ENCODE measurements around the gene PPFIA3. TPM values are rescaled to one million over a fixed set of nuclear protein-coding genes. Genes with fewer than 3 reads are reported as not detected.
A peak's percentile ranks its signal among the peaks of the same experiment; 100 is the strongest.
"Not testable (repeated sequence)": the region's sequence is repeated elsewhere in the genome, so short reads cannot be mapped to it uniquely, and the experiment has no call there.

PPFIA3 gene
- total RNA-seq, 1 donor from 2014 or later = 4.3 TPM

DNA sequence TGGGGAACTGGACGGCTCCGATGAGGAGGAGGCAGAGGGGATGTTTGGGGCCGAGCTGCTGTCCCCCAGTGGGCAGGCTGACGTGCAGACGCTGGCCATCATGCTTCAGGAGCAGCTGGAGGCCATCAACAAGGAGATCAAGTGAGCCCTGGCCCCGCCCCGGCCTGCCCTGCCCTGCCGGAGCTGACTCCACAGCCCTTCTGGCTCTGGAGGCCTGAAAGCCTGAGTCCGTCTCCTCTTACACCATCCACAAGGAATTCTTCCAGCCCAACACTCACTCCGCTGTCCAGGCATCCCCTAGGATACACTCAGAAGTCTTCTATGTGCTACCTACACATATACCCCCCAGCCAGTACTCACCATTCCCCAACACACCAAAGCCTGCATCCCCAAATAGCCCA is 17.4 kb downstream of the PPFIA3 start:
- DNase-seq (no peak), ATAC-seq (peak; percentile 12 to 25)
- Histone ChIP-seq H3K4me1 (peaks cover 13% of the 10 kb centered on the region), H3K36me3 (no peaks in the 10 kb centered on the region), H3K27ac (no peak overlapping the region), H3K4me3 (no peak overlapping the region), H3K27me3 (ENCODE audit: low read depth) (no peaks in the 10 kb centered on the region), H3K9me3 (no peaks in the 10 kb centered on the region)
- TF ChIP-seq CTCF (IDR thresholded peaks at IDR 0.05) = no peak
- intact Hi-C loops (cut with DNase I) = no loop called here

- intact Hi-C loops (cut with DNase I) = no loop called here
These were observed 21.6 kb downstream of the PPFIA3 start for GRCh38 chr19:49140951-49141350.

GRCh38 chr19:49141352-49141751 is 22.0 kb downstream of the PPFIA3 start:
- intact Hi-C loops (cut with DNase I) = no loop called here
- Histone ChIP-seq H3K4me1 (peaks cover 21% of the 10 kb centered on the region), H3K9me3 (no peaks in the 10 kb centered on the region), H3K27ac (no peak overlapping the region), H3K36me3 (no peaks in the 10 kb centered on the region), H3K4me3 (no peak overlapping the region), H3K27me3 (ENCODE audit: low read depth) (no peaks in the 10 kb centered on the region)
- ATAC-seq = no peak
- no peak for DNase-seq
- no peak for TF ChIP-seq CTCF (IDR thresholded peaks at IDR 0.05)

More at GRCh38 chr19:49140951-49141350, 21.6 kb downstream of the PPFIA3 start:
- DNase-seq (no peak), ATAC-seq (no peak)
- Histone ChIP-seq H3K4me1 (peaks cover 17% of the 10 kb centered on the region), H3K36me3 (no peaks in the 10 kb centered on the region), H3K4me3 (no peak overlapping the region), H3K27ac (no peak overlapping the region), H3K27me3 (ENCODE audit: low read depth) (no peaks in the 10 kb centered on the region), H3K9me3 (no peaks in the 10 kb centered on the region)
- TF ChIP-seq CTCF (IDR thresholded peaks at IDR 0.05) = no peak

GRCh38 chr19:49142866-49143335 is 23.6 kb downstream of the PPFIA3 start:
- DNase-seq = peak; percentile 91

GRCh38 chr19:49145573-49146407 is 26.4 kb downstream of the PPFIA3 start:
- Histone ChIP-seq H3K4me3 (peak overlapping the region; percentile 17), H3K27me3 (ENCODE audit: low read depth) (no peaks in the 10 kb centered on the region), H3K4me1 (peaks cover 54% of the 10 kb centered on the region), H3K27ac (no peak overlapping the region), H3K36me3 (no peaks in the 10 kb centered on the region), H3K9me3 (no peaks in the 10 kb centered on the region)
- TF ChIP-seq CTCF (IDR thresholded peaks at IDR 0.05) = peak; percentile 94
- DNase-seq (peak; percentile 82), ATAC-seq (peak; percentile 28 to 48)
- intact Hi-C loops (cut with DNase I) = no loop called here

More at GRCh38 chr19:49142866-49143335, 23.6 kb downstream of the PPFIA3 start:
- Histone ChIP-seq H3K4me3 (peak overlapping the region; percentile 54), H3K9me3 (no peaks in the 10 kb centered on the region), H3K36me3 (no peaks in the 10 kb centered on the region), H3K27me3 (ENCODE audit: low read depth) (no peaks in the 10 kb centered on the region), H3K4me1 (peaks cover 25% of the 10 kb centered on the region), H3K27ac (no peak overlapping the region)
- no peak for TF ChIP-seq CTCF (IDR thresholded peaks at IDR 0.05)
- ATAC-seq = peak; percentile 97 to 98
- intact Hi-C loops (cut with DNase I) = no loop called here

- H3K36me3 ChIP-seq; H3K27me3 ChIP-seq (ENCODE audit: low read depth); DNase-seq; intact Hi-C loops (cut with DNase I); H3K9me3 ChIP-seq; ATAC-seq; H3K27ac ChIP-seq: not testable (repeated sequence)
- H3K4me3 ChIP-seq = peak overlapping the region; percentile 17
- H3K4me1 ChIP-seq = peaks cover 60% of the 10 kb centered on the region
These were observed 27.0 kb downstream of the PPFIA3 start for GRCh38 chr19:49146408-49146770.
